Peyer's patch (tissue), 4 donors: ENCODE data around the gene PKD1.

Experiments used
- POLR2A ChIP-seq, 2 donors: fragments of 450-650 bp; IDR thresholded peaks; one replicate each; pipeline ENCODE4 v1.5.1; 2017; ENCODE audit warnings: antibody characterized with exemption in 2 of 2, mild to moderate bottlenecking in 2 of 2, moderate library complexity in 2 of 2
- TF ChIP-seq, protein P1 (sequence below), 6 experiments: fragments of 450-650 bp in 4 of 6; fragments of 200-600 bp in 2 of 6; sonication (generic) in 1 of 6; IDR thresholded peaks; one replicate each; pipeline ENCODE4 v1.5.1; 2017 to 2019; ENCODE audit warnings: antibody characterized with exemption in 6 of 6, mild to moderate bottlenecking in 3 of 6, moderate library complexity in 1 of 6

- TF ChIP-seq, protein P1, sequence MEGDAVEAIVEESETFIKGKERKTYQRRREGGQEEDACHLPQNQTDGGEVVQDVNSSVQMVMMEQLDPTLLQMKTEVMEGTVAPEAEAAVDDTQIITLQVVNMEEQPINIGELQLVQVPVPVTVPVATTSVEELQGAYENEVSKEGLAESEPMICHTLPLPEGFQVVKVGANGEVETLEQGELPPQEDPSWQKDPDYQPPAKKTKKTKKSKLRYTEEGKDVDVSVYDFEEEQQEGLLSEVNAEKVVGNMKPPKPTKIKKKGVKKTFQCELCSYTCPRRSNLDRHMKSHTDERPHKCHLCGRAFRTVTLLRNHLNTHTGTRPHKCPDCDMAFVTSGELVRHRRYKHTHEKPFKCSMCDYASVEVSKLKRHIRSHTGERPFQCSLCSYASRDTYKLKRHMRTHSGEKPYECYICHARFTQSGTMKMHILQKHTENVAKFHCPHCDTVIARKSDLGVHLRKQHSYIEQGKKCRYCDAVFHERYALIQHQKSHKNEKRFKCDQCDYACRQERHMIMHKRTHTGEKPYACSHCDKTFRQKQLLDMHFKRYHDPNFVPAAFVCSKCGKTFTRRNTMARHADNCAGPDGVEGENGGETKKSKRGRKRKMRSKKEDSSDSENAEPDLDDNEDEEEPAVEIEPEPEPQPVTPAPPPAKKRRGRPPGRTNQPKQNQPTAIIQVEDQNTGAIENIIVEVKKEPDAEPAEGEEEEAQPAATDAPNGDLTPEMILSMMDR (IDR thresholded peaks at IDR 0.05) = no peak
- TF ChIP-seq POLR2A (IDR thresholded peaks at IDR 0.05) = no peak
These were observed 81.8 kb downstream of the PKD1 start for GRCh38 chr16:2053897-2054296.
